IPS DF 6.9 (cell line): ENCODE data around the gene APOA1.

Experiments
- DNase-seq: peaks from one replicate; pipeline ENCODE4 v3.0.0-alpha.2; 2013; ENCODE audit warnings: low read depth, low spot score
- H3K27ac ChIP-seq: one replicate; pipeline ENCODE4 v1.5.1; 2013; ENCODE audit warnings: low read length, control low read depth
- H3K27me3 ChIP-seq: 2 replicates; pipeline ENCODE4 v1.6.1; 2013; ENCODE audit warnings: mild to moderate bottlenecking, low read length; ENCODE audit not compliant: control insufficient read depth, insufficient read depth
- H3K36me3 ChIP-seq: 2 replicates; pipeline ENCODE4 v1.6.1; 2013; ENCODE audit warnings: low read length; ENCODE audit not compliant: control insufficient read depth, insufficient read depth
- H3K4me1 ChIP-seq: 2 replicates; pipeline ENCODE4 v1.6.1; 2013; ENCODE audit warnings: low read length; ENCODE audit not compliant: control insufficient read depth, insufficient read depth
- H3K4me3 ChIP-seq: 2 replicates; pipeline ENCODE4 v1.5.1; 2013; ENCODE audit warnings: mild to moderate bottlenecking, low read length
- H3K9me3 ChIP-seq: 2 replicates; pipeline ENCODE4 v1.6.1; 2013; ENCODE audit warnings: low read length, inconsistent platforms; ENCODE audit not compliant: control insufficient read depth, insufficient read depth
- WGBS: extraction: QIAGEN DNeasy Blood & Tissue Kit; methylation state at CpG from one replicate; pipeline ENCODE4 v1.1.7; 2013; ENCODE audit warnings: mixed read lengths, missing lambda C conversion rate; ENCODE audit not compliant: insufficient read length, insufficient coverage; 5-methylcytosine and 5-hydroxymethylcytosine counted together

The APOA1 gene

DNA sequence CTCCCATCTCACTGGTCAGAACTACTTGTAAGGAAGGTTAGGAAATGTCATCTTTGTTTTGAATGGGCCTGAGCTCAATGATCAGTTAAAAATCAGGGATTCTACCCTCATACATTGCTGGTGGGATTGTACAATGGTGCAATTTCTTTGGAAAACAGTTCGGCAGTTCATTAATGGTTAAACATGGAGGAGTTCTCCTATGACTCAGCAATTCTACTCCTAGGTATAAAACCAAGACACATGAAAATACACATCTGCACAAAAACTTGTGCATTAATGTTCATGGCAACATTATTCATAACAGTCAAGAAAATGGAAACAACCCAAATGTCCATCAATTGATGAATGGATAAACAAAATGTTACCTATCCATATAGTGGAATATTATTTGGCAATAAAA lies 40.9 kb downstream of the APOA1 start:
- H3K4me3 ChIP-seq, result no peak overlapping the region
- no peaks in the 10 kb centered on the region for H3K9me3 ChIP-seq
- no peaks in the 10 kb centered on the region for H3K36me3 ChIP-seq
- H3K27me3 ChIP-seq, result no peaks in the 10 kb centered on the region
- no peak for DNase-seq
- H3K4me1 ChIP-seq, result peaks cover 1% of the 10 kb centered on the region; the same call in 1 of the 2 replicates
- H3K27ac ChIP-seq, result no peak overlapping the region
- WGBS, result no CpG with 5 or more reads among the region's 1 CpG

GRCh38 chr11:116794851-116795250 lies 42.6 kb downstream of the APOA1 start:
- no CpG with 5 or more reads among the region's 2 CpGs for WGBS
- H3K4me3 ChIP-seq, result no peak overlapping the region

DNA sequence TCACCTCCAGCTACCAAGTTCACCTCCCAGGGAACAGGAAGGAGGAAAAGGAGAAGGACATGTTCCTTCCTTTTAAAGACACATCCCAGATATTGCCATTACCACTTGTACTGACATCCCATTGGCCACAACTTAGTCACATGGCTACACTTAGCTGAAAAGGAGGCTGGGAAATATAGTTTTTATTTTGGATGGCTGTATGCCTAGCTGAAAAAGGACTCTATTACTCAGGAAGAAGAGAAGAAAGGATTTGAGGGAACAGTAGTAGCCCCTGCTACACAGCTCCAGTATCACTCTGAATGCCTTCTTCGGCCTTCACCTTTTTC lies 43.7 kb downstream of the APOA1 start:
- no peak for DNase-seq
- Histone ChIP-seq H3K4me3 (no peak overlapping the region), H3K9me3 (no peaks in the 10 kb centered on the region), H3K27me3 (no peaks in the 10 kb centered on the region), H3K4me1 (peaks cover 3% of the 10 kb centered on the region), H3K36me3 (no peaks in the 10 kb centered on the region), H3K27ac (no peak overlapping the region)
- WGBS, result no CpG with 5 or more reads among the region's 1 CpG

More at GRCh38 chr11:116794851-116795250, 42.6 kb downstream of the APOA1 start:
- no peak for DNase-seq
- Histone ChIP-seq H3K27ac (no peak overlapping the region), H3K27me3 (no peaks in the 10 kb centered on the region), H3K4me1 (peaks cover 3% of the 10 kb centered on the region), H3K36me3 (no peaks in the 10 kb centered on the region), H3K9me3 (no peaks in the 10 kb centered on the region)

DNA sequence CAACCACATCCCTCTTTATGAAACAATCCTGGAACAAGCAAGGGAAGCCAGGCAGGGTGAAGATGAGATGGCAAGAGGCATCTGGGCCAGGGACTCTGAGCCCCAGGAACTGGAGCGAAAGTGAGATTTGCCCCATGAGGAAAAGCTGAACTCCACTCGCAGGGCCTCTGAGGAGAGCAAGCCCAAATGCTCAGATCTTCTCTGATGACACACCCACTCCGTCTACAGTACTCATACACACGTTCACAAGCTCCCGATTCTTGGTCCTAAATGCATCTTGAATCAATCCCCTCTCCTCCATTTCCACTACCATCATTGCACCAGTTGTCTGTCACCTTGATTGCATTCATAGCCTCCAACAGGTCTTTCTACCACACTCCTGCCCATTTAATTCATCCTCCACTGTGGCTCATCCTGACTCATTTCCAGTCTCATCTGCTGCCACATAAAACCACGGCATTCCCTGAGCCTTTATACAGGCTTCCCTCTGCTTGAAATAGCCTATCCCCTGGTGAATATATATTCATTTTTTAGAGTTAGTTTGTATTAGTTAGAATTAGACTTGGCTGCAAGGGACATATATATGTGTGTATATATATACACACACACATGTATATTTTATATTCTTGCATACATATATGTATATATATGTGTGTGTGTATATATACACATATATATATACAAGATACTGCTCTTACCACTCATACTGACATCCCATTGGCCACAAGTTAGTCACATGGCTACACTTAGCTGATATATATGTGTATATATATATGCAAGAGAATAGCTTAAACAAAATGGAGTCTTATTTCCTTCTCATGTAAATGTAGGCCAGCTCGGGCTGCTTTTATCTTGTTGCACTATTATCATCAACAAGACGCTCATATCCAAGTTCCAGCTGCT lies 44.3 kb downstream of the APOA1 start:
- no peaks in the 10 kb centered on the region for H3K9me3 ChIP-seq
- no peaks in the 10 kb centered on the region for H3K36me3 ChIP-seq
- DNase-seq, result no peak
- no peak overlapping the region for H3K4me3 ChIP-seq
- H3K27ac ChIP-seq, result no peak overlapping the region
- peaks cover 3% of the 10 kb centered on the region for H3K4me1 ChIP-seq
- WGBS, result no CpG with 5 or more reads among the region's 8 CpGs
- no peaks in the 10 kb centered on the region for H3K27me3 ChIP-seq

GRCh38 chr11:116792144-116792868 lies 45.1 kb downstream of the APOA1 start:
- DNase-seq, result no peak
- no peaks in the 10 kb centered on the region for H3K27me3 ChIP-seq
- no peak overlapping the region for H3K4me3 ChIP-seq
- peaks cover 3% of the 10 kb centered on the region for H3K4me1 ChIP-seq
- WGBS, result no CpG with 5 or more reads among the region's 8 CpGs
- no peaks in the 10 kb centered on the region for H3K36me3 ChIP-seq
- H3K9me3 ChIP-seq, result no peaks in the 10 kb centered on the region
- H3K27ac ChIP-seq, result no peak overlapping the region

GRCh38 chr11:116791813-116792143 lies 45.6 kb downstream of the APOA1 start, which contains the start of gene APOA5:
APOA5 (minus strand) TSS chr11:116791879; CDS start chr11:116791860, 19 bp downstream.
- H3K27me3 ChIP-seq, result no peaks in the 10 kb centered on the region
- WGBS, result no CpG with 5 or more reads among the region's 7 CpGs
- no peak for DNase-seq
- H3K9me3 ChIP-seq, result no peaks in the 10 kb centered on the region
- no peak within 1 kb of the TSS for H3K27ac ChIP-seq
- no peak within 1 kb of the TSS for H3K4me3 ChIP-seq
- peaks cover 4% of the 10 kb centered on the region for H3K4me1 ChIP-seq
- H3K36me3 ChIP-seq, result no peaks in the 10 kb centered on the region

- H3K36me3 ChIP-seq, result no peaks in the 10 kb centered on the region
- no peaks in the 10 kb centered on the region for H3K9me3 ChIP-seq
- H3K27me3 ChIP-seq, result no peaks in the 10 kb centered on the region
- WGBS, result no CpG with 5 or more reads among the region's 31 CpGs
- H3K4me3 ChIP-seq, result no peak overlapping the region
- H3K4me1 ChIP-seq, result peaks cover 4% of the 10 kb centered on the region
- DNase-seq, result peak; percentile 74
- H3K27ac ChIP-seq, result no peak overlapping the region
Observed at GRCh38 chr11:116791002-116791812, 46.2 kb downstream of the APOA1 start.

GRCh38 chr11:116790167-116791001 lies 47.0 kb downstream of the APOA1 start:
- no CpG with 5 or more reads among the region's 53 CpGs for WGBS

DNA sequence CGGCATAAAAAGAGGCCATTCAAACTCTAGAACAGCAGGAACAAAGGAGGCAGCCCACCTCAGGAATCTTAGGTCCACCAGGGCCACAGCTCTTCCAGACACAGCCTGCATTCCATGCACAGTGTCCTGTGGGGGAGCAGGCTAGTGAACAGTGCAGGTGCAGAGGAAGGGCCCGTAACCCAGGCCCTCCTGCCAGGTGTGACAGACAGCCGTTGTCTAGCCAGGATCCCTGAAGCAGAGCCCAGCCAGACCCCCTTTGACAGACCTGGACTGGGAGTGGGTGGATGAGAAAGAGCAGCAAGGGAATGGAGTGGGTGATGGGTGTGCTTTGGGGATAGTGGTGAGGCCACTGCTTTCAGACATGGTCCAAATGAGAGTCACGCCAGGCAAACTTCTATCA lies 48.4 kb downstream of the APOA1 start:
- Histone ChIP-seq H3K27ac (no peak overlapping the region), H3K27me3 (no peaks in the 10 kb centered on the region), H3K36me3 (peaks cover 19% of the 10 kb centered on the region), H3K9me3 (no peaks in the 10 kb centered on the region), H3K4me3 (no peak overlapping the region), H3K4me1 (peaks cover 4% of the 10 kb centered on the region)
- DNase-seq, result no peak
- WGBS, result no CpG with 5 or more reads among the region's 4 CpGs

More at GRCh38 chr11:116790167-116791001, 47.0 kb downstream of the APOA1 start:
- no peak for DNase-seq
- Histone ChIP-seq H3K27ac (no peak overlapping the region), H3K4me3 (no peak overlapping the region), H3K36me3 (peaks cover 5% of the 10 kb centered on the region), H3K4me1 (peaks cover 4% of the 10 kb centered on the region), H3K27me3 (no peaks in the 10 kb centered on the region), H3K9me3 (no peaks in the 10 kb centered on the region)
